Upper lobe of left lung (tissue), 6 donors: ENCODE measurements around the gene CPEB4. TPM values are rescaled to one million over a fixed set of nuclear protein-coding genes. Genes with fewer than 3 reads are reported as not detected.

Experiments
- ATAC-seq, 2 donors: fragments of 200-7000 bp; cut with Tn5 transposase; one replicate each; pipeline ENCODE4 v1.9.1; 2022; ENCODE audit warnings: mild to moderate bottlenecking in 2 of 2, moderate library complexity in 2 of 2; ENCODE audit not compliant: low FRiP score in 2 of 2
- DNase-seq, 2 donors: peaks; one replicate each; pipeline ENCODE4 v3.0.0-alpha.2; 2019 to 2020
- H3K27ac ChIP-seq, 4 donors: fragments of 200-600 bp; sonication (generic); one replicate each; pipeline ENCODE4 v1.5.1; 2016 to 2019
- H3K27me3 ChIP-seq, 4 donors: fragments of 200-600 bp; sonication (generic); one replicate each; pipeline ENCODE4 v1.5.1; 2017 to 2019
- H3K36me3 ChIP-seq, 4 donors: fragments of 200-600 bp; sonication (generic); one replicate each; pipeline ENCODE4 v1.5.1; 2016 to 2019
- H3K4me1 ChIP-seq, 4 donors: fragments of 200-600 bp; sonication (generic); one replicate each; pipeline ENCODE4 v1.5.1; 2018 to 2019
- H3K4me3 ChIP-seq, 4 donors: fragments of 200-600 bp; sonication (generic); one replicate each; pipeline ENCODE4 v1.5.1; 2017 to 2019; ENCODE audit warnings: mild to moderate bottlenecking in 2 of 4, moderate library complexity in 1 of 4
- H3K9me3 ChIP-seq, 4 donors: fragments of 200-600 bp; sonication (generic); one replicate each; pipeline ENCODE4 v1.5.1; 2018 to 2019
- EP300 ChIP-seq, 4 donors: sonication (generic); formaldehyde crosslinking; IDR thresholded peaks; one replicate each; pipeline ENCODE4 v1.5.1; 2017; ENCODE audit warnings: antibody characterized with exemption in 4 of 4, control low read depth in 2 of 4
- POLR2A ChIP-seq, 4 donors: fragments of 450-650 bp; IDR thresholded peaks; one replicate each; pipeline ENCODE4 v1.5.1; 2016 to 2017; ENCODE audit warnings: antibody characterized with exemption in 4 of 4, mild to moderate bottlenecking in 2 of 4
- POLR2AphosphoS5 ChIP-seq, 2 donors: sonication (generic); formaldehyde crosslinking; IDR thresholded peaks; one replicate each; pipeline ENCODE4 v1.5.1; 2017; ENCODE audit warnings: antibody characterized with exemption in 2 of 2
- WGBS, 2 donors: methylation state at CpG; one replicate each; pipeline ENCODE4 v1.1.5; 2017 to 2018; 5-methylcytosine and 5-hydroxymethylcytosine counted together
- total RNA-seq, 6 donors: library from RNA; depleted of rRNA in 4 of 6; stranded (reverse); fragments of >200 nt in 4 of 6; gene quantifications; one replicate each; pipeline versions ENCODE4 v1.1.0 to v1.2.1, GENCODE V29; 2016 to 2021
- TF ChIP-seq, protein P1 (sequence below), 6 experiments: fragments of 450-650 bp in 4 of 6; fragments of 200-600 bp in 2 of 6; sonication (generic) in 2 of 6; IDR thresholded peaks; one replicate each; pipeline ENCODE4 v1.5.1; 2016 to 2019; ENCODE audit warnings: antibody characterized with exemption in 6 of 6
- donor health status: DM: no; HTN: no; CAD: no; lungs with moderate emphysema.
- donor health status: DM: no; HTN: yes; CAD: no; lungs with severe emphysema.

CPEB4 gene
- total RNA-seq, 6 donors from 2014 or later: 52.6 to 96.4 (median 62.0) TPM

DNA sequence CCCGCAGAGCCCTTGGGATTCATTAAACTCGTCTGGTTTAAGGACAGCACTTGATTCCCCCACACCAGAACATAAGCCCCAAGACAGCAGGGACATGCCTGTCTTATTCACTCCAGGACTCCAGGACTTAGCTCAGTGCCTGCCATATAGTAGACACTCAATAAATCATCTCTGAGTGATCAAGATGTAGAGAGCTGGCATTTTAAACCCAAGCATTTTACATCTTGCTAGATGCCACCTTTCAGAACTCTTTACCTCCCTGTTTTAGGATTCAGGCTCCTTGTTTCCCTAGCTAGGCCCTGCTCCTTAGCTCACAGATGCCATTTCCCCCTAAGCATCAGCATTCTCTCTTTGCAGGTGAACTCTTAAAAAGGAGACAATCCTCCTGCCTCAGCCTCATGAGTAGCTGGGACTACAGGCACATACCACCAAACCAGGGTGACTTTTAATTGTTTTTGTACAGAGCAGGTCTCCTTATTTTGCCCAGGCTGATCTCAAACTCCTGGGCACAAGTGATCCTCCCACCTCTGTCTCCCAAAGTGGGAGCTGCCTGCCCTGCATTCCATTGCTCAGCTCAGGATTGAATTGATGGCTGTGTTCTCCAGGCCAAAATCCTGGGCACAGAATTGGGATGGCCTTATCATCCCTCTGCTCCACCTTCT, 32.0 kb upstream of the CPEB4 start:
- ATAC-seq (no peak), DNase-seq (no peak)
- Histone ChIP-seq H3K27me3 (no peaks in the 10 kb centered on the region), H3K27ac (no peak overlapping the region), H3K4me1 (peaks cover 0 to 17% (median 9%) of the 10 kb centered on the region in 4 donors), H3K9me3 (no peaks in the 10 kb centered on the region), H3K4me3 (no peak overlapping the region), H3K36me3 (no peaks in the 10 kb centered on the region)
- 88 to 90% methylated on average over 2 of the region's 2 CpGs for WGBS, 2 donors
- TF ChIP-seq POLR2A (IDR thresholded peaks at IDR 0.05): no peak
- TF ChIP-seq, protein P1, sequence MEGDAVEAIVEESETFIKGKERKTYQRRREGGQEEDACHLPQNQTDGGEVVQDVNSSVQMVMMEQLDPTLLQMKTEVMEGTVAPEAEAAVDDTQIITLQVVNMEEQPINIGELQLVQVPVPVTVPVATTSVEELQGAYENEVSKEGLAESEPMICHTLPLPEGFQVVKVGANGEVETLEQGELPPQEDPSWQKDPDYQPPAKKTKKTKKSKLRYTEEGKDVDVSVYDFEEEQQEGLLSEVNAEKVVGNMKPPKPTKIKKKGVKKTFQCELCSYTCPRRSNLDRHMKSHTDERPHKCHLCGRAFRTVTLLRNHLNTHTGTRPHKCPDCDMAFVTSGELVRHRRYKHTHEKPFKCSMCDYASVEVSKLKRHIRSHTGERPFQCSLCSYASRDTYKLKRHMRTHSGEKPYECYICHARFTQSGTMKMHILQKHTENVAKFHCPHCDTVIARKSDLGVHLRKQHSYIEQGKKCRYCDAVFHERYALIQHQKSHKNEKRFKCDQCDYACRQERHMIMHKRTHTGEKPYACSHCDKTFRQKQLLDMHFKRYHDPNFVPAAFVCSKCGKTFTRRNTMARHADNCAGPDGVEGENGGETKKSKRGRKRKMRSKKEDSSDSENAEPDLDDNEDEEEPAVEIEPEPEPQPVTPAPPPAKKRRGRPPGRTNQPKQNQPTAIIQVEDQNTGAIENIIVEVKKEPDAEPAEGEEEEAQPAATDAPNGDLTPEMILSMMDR (IDR thresholded peaks at IDR 0.05): no peak
- no peak for TF ChIP-seq EP300 (IDR thresholded peaks at IDR 0.05)
- no peak for TF ChIP-seq POLR2AphosphoS5 (IDR thresholded peaks at IDR 0.05)

DNA sequence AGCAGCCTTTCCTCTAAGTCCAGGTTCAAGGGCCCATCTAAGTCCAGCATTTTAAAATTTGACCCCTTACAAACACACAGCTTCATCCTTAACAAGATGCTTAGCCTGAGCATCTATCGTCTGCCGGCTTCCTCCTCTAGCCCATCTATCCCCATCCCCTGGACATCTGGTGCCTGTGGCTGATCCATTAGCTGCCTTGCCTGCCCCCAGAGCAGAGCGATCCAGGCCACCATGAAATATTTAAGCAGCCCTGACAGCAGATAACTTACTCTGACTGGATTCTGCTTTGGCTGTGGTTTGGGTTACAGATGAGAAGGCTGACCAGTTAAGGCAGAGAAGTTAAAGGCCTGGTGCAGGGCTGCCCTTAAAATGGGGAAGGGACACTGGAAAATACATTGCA, 30.9 kb upstream of the CPEB4 start:
- Histone ChIP-seq H3K4me1 (peaks cover 0 to 17% (median 9%) of the 10 kb centered on the region in 4 donors), H3K4me3 (no peak overlapping the region), H3K27me3 (no peaks in the 10 kb centered on the region), H3K27ac (no peak overlapping the region), H3K36me3 (no peaks in the 10 kb centered on the region), H3K9me3 (no peaks in the 10 kb centered on the region)
- DNase-seq (no peak), ATAC-seq (no peak)
- 88 to 98% methylated on average over 3 of the region's 3 CpGs for WGBS, 2 donors
- TF ChIP-seq POLR2A (IDR thresholded peaks at IDR 0.05): no peak
- TF ChIP-seq POLR2AphosphoS5 (IDR thresholded peaks at IDR 0.05): no peak
- TF ChIP-seq, protein P1 (IDR thresholded peaks at IDR 0.05): no peak
- TF ChIP-seq EP300 (IDR thresholded peaks at IDR 0.05): no peak

DNA sequence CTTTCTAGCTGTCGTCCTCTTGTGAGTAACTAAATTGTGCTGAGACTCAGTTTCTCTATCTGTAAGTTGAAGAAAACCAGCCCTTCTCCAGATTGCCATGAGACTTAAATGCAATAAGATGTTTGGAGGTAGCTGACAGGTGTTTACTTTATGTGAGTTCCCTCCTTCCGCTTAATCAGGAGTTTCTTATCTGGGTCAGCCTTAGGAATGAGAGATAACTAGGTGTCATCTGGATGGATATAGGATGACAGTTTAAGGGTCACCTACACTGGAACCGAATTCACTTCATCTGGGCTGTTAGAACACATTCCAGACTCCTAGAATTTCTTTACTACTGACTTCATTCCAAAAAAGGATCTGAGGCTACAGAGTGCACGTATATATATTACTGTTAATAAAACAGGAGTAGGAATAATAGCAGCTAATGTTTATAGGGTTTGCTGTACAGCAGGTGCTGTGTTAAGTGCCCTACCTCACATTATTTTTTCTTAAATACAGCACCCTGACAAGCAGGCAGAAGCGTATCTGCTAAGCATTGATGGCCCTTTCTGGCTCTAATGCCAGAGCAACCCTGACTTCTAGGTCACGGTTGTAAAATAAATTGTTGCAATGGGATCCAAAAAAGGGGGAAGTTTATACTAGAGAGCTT, 30.0 kb upstream of the CPEB4 start:
- ATAC-seq (no peak), DNase-seq (no peak)
- TF ChIP-seq POLR2A (IDR thresholded peaks at IDR 0.05): no peak
- TF ChIP-seq POLR2AphosphoS5 (IDR thresholded peaks at IDR 0.05): no peak
- TF ChIP-seq, protein P1 (IDR thresholded peaks at IDR 0.05): no peak
- TF ChIP-seq EP300 (IDR thresholded peaks at IDR 0.05): no peak
- Histone ChIP-seq H3K9me3 (no peaks in the 10 kb centered on the region), H3K4me3 (no peak overlapping the region), H3K36me3 (no peaks in the 10 kb centered on the region), H3K4me1 (peaks cover 0 to 17% (median 9%) of the 10 kb centered on the region in 4 donors), H3K27me3 (no peaks in the 10 kb centered on the region), H3K27ac (no peak overlapping the region)
- WGBS, 2 donors: 55 to 68% methylated on average over 6 of the region's 6 CpGs

DNA sequence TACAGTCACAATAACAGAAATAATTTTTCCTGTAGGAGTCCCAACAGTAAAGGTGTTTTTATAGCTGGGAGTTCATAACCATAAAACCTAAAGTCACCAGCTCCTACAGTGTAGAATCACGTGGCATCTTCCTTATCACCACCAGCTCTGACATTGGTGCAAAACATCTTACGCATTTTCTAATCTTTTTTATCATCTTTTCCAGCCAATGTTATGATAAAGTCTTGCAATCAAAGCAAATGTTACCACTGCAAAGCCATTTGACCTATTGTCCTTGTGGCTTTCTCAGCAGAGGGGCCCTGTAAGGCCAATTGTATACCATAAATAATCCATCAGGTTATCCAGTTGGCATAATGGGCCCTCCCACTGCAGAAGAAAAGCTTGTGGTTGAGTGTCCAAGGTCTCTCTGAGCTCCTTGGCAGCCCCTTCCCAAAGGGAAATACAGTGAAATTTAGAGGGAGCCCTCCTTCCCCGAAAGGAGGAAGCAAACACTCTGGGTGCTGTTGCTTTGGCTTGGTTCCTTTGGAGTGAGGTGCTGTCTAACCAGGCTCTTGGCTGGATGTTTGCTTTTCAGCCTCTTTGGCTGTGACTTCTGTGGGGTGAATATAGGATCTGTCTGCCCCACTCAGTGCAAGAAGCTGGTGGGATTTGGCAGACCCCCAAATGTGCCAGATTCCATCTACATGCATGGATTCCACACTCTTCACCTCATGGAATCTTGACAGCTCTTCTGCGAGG, 29.3 kb upstream of the CPEB4 start:
- H3K9me3 ChIP-seq: no peaks in the 10 kb centered on the region

More for the DNA sequence above, 29.3 kb upstream of the CPEB4 start:
- ATAC-seq (no peak), DNase-seq (no peak)
- 60 to 65% methylated on average over 4 of the region's 4 CpGs for WGBS, 2 donors
- Histone ChIP-seq H3K27me3 (no peaks in the 10 kb centered on the region), H3K4me1 (peaks cover 0 to 17% (median 10%) of the 10 kb centered on the region in 4 donors), H3K27ac (no peak overlapping the region), H3K4me3 (no peak overlapping the region), H3K36me3 (no peaks in the 10 kb centered on the region)
- TF ChIP-seq, protein P1 (IDR thresholded peaks at IDR 0.05): no peak
- TF ChIP-seq POLR2A (IDR thresholded peaks at IDR 0.05) (no peak), POLR2AphosphoS5 (IDR thresholded peaks at IDR 0.05) (no peak), EP300 (IDR thresholded peaks at IDR 0.05) (no peak)
